ENCODE data around the gene N4BP3.
"Not testable (repeated sequence)": the region's sequence is repeated elsewhere in the genome, so short reads cannot be mapped to it uniquely, and the experiment has no call there.

DNA sequence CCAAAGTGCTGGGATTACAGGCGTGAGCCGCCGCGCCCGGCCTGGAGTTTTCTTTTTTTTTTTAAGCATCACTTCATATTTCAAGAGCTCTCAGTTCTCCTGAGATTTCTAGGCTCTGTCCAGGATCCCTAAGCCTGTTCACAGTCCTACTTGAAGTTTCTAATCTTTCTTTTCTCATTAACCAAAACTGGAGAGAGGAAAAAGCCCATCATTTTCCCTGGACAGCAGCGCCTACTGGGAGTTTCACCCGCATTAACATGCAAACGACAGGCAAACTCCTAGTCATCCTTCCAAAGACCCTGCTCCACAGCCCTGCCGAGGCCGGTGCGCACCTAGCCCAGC lies 16.9 kb downstream of the N4BP3 start:
- TF ChIP-seq, protein P1, sequence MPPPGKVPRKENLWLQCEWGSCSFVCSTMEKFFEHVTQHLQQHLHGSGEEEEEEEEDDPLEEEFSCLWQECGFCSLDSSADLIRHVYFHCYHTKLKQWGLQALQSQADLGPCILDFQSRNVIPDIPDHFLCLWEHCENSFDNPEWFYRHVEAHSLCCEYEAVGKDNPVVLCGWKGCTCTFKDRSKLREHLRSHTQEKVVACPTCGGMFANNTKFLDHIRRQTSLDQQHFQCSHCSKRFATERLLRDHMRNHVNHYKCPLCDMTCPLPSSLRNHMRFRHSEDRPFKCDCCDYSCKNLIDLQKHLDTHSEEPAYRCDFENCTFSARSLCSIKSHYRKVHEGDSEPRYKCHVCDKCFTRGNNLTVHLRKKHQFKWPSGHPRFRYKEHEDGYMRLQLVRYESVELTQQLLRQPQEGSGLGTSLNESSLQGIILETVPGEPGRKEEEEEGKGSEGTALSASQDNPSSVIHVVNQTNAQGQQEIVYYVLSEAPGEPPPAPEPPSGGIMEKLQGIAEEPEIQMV (CRISPR knock-in tag; IDR thresholded peaks at IDR 0.05; ENCODE audit: low read depth) = not testable (repeated sequence)
- not testable (repeated sequence) for TF ChIP-seq MZF1 (CRISPR knock-in tag; IDR thresholded peaks at IDR 0.05; ENCODE audit: borderline replicate concordance); FOXP1 (IDR thresholded peaks at IDR 0.05); FOXP1 (CRISPR knock-in tag; IDR thresholded peaks at IDR 0.05); PITX1 (CRISPR knock-in tag; IDR thresholded peaks at IDR 0.05); POLR2AphosphoS5 (IDR thresholded peaks at IDR 0.05; ENCODE audit: low read depth, low read length); ARNT (IDR thresholded peaks at IDR 0.05); ATM (IDR thresholded peaks at IDR 0.05; ENCODE audit: borderline replicate concordance); ARID2 (CRISPR knock-in tag; IDR thresholded peaks at IDR 0.05; ENCODE audit: borderline replicate concordance)
- TF ChIP-seq, protein P2, sequence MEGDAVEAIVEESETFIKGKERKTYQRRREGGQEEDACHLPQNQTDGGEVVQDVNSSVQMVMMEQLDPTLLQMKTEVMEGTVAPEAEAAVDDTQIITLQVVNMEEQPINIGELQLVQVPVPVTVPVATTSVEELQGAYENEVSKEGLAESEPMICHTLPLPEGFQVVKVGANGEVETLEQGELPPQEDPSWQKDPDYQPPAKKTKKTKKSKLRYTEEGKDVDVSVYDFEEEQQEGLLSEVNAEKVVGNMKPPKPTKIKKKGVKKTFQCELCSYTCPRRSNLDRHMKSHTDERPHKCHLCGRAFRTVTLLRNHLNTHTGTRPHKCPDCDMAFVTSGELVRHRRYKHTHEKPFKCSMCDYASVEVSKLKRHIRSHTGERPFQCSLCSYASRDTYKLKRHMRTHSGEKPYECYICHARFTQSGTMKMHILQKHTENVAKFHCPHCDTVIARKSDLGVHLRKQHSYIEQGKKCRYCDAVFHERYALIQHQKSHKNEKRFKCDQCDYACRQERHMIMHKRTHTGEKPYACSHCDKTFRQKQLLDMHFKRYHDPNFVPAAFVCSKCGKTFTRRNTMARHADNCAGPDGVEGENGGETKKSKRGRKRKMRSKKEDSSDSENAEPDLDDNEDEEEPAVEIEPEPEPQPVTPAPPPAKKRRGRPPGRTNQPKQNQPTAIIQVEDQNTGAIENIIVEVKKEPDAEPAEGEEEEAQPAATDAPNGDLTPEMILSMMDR (CRISPR knock-in tag; IDR thresholded peaks at IDR 0.05) = not testable (repeated sequence)
